Body of pancreas (tissue), 4 donors: ENCODE data around the gene CSTPP1.

ENCODE experiments used
- CTCF ChIP-seq, 7 experiments: fragments of 450-650 bp in 4 of 7; fragments of 200-600 bp in 3 of 7; sonication (generic) in 3 of 7; IDR thresholded peaks; one replicate each; pipeline ENCODE4 v1.5.1; 2016 to 2019; ENCODE audit warnings: antibody characterized with exemption in 7 of 7
- POLR2A ChIP-seq, 3 donors: fragments of 450-650 bp; IDR thresholded peaks; one replicate each; pipeline ENCODE4 v1.6.1; 2016; ENCODE audit warnings: antibody characterized with exemption in 3 of 3, mild to moderate bottlenecking in 2 of 3

DNA sequence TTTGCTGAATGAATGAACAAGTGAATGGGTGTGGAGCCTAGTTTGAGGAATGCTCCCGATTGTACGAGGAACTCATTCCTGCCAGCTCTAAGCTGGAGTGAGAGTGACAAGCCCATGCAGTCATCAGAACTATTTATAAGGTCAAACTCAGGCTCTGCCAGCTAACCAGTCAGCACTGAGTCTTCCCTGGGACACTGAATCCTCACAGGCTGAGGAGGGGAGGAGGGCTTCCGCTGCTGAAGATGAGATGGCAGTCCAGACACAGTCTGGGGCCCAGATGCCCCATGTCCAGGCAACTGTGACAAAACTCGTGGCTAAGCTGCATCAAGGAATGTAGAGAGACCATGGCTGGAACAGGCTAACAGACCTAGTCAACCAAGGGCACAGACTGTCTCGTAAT is 22.2 kb upstream of the CSTPP1 start:
- TF ChIP-seq CTCF (IDR thresholded peaks at IDR 0.05) (no peak), POLR2A (IDR thresholded peaks at IDR 0.05) (no peak)
